Lower leg skin (tissue), 4 donors: Measurements from ENCODE around the gene CLASRP. TPM values are rescaled to one million over a fixed set of nuclear protein-coding genes. Genes with fewer than 3 reads are reported as not detected.

Source experiments
- DNase-seq, 2 donors: peaks; one replicate each; pipeline ENCODE4 v3.0.0-alpha.2; 2019; ENCODE audit warnings: low spot score in 2 of 2
- H3K4me3 ChIP-seq: fragments of 200-600 bp; sonication (generic); 2 replicates; pipeline ENCODE4 v1.5.1; 2017; ENCODE audit warnings: mild to moderate bottlenecking, low read depth; ENCODE audit not compliant: poor library complexity, severe bottlenecking
- CTCF ChIP-seq, 3 donors: fragments of 450-650 bp; IDR thresholded peaks; one replicate each; pipeline ENCODE4 v1.5.1; 2016; ENCODE audit warnings: antibody characterized with exemption in 3 of 3, mild to moderate bottlenecking in 3 of 3, moderate library complexity in 2 of 3
- POLR2A ChIP-seq, 2 donors: fragments of 450-650 bp; IDR thresholded peaks; one replicate each; pipeline ENCODE4 v1.6.1; 2016 to 2017; ENCODE audit warnings: antibody characterized with exemption in 2 of 2, mild to moderate bottlenecking in 1 of 2, moderate library complexity in 1 of 2
- WGBS, 2 donors: methylation state at CpG; one replicate each; pipeline ENCODE4 v1.1.5; 2018; 5-methylcytosine and 5-hydroxymethylcytosine counted together
- intact Hi-C: fragments of 100-400 bp; cut with DNase I; formaldehyde crosslinking; loops from one replicate; pipeline ENCODE4 v1.15.0; 2023; ENCODE audit warnings: low total_unique reads
- total RNA-seq, 4 donors: library from RNA; depleted of rRNA; stranded (reverse); fragments of >200 nt; gene quantifications; one replicate each; pipeline ENCODE4 v1.1.0, GENCODE V29; 2016

Gene CLASRP
- total RNA-seq, 4 donors from 2014 or later = 59.9 to 207 (median 128) TPM

GRCh38 chr19:45079063-45079910 is 40.4 kb downstream of the CLASRP start, which contains the start of gene GEMIN7:
TSS of gene GEMIN7 (plus strand) at chr19:45079260. CDS start at chr19:45090115, 10,855 bp downstream.
- H3K4me3 ChIP-seq = peak within 1 kb of the TSS; percentile 88
- WGBS, 2 donors = 0 to 1% methylated on average over 30 to 55 of the region's 61 CpGs
- DNase-seq = peak; percentile 54 to 95
- TF ChIP-seq POLR2A (IDR thresholded peaks at IDR 0.05) = no peak
- TF ChIP-seq CTCF (IDR thresholded peaks at IDR 0.05) = no peak
- intact Hi-C loops = no loop called here

GRCh38 chr19:45079911-45080370 is 41.1 kb downstream of the CLASRP start:
- intact Hi-C loops = no loop called here
- peak overlapping the region; percentile 88 for H3K4me3 ChIP-seq
- 7 to 11% methylated on average over 5 to 6 of the region's 6 CpGs for WGBS, 2 donors
- DNase-seq = no peak
- no peak for TF ChIP-seq POLR2A (IDR thresholded peaks at IDR 0.05)
- TF ChIP-seq CTCF (IDR thresholded peaks at IDR 0.05) = no peak

DNA sequence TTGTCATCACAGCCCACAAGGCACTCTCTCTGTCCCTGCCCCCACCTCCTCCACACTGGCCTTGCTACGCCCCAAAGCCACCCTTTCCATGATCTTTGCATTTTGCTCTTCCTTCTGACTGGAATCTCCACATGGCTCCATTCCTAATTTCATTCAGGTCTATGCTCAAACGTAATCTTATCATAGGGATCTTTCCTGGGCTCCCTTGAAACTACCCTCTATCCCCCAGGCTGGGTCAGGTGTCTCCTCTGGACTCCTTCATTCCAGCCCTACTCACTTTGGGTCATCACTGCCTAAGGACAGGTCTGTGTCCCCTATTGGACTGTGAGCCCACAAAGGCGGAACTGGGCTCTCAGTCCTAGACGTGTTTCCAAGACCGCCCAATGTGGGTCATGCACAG is 43.3 kb downstream of the CLASRP start:
- 88 to 95% methylated on average over 5 of the region's 5 CpGs for WGBS, 2 donors
- no peak for TF ChIP-seq CTCF (IDR thresholded peaks at IDR 0.05)
- TF ChIP-seq POLR2A (IDR thresholded peaks at IDR 0.05) = no peak
- no peak overlapping the region for H3K4me3 ChIP-seq
- no peak for DNase-seq
- intact Hi-C loops = no loop called here

DNA sequence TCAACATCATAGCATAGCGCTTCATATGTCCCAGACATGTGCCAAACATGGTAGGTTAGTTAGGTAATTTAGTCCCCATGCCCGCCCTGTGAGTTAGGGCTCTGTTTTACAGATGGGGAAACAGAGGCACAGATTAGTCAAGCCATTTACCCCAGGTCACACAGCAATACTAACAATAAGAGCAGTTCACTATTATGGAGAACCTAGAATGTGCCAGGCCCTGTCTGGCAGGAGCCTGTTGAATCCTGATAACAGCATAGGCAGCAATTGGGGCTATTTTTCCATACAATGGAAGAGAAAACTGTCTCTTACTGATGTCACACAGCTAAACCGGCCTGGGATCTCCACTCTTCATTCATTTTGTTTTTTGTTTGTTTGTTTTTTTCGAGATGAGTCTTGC is 47.6 kb downstream of the CLASRP start:
- no peak for TF ChIP-seq POLR2A (IDR thresholded peaks at IDR 0.05)
- no peak for TF ChIP-seq CTCF (IDR thresholded peaks at IDR 0.05)
- no peak overlapping the region for H3K4me3 ChIP-seq
- DNase-seq = no peak
- intact Hi-C loops = no loop called here
- WGBS, 2 donors = 91 to 93% methylated on average over 4 of the region's 4 CpGs

GRCh38 chr19:45087531-45087930 is 48.7 kb downstream of the CLASRP start:
- no peak for TF ChIP-seq CTCF (IDR thresholded peaks at IDR 0.05)
- TF ChIP-seq POLR2A (IDR thresholded peaks at IDR 0.05) = no peak
- intact Hi-C loops = no loop called here
- WGBS, 2 donors = 75 to 82% methylated on average over 11 of the region's 11 CpGs
- no peak for DNase-seq
- H3K4me3 ChIP-seq = no peak overlapping the region
